Fibroblast of lung (primary cell): ENCODE measurements around the gene CDPF1. TPM values are rescaled to one million over a fixed set of nuclear protein-coding genes. Genes with fewer than 3 reads are reported as not detected.
A peak's percentile ranks its signal among the peaks of the same experiment; 100 is the strongest.

Experiments used
- DNase-seq, 2 donors: peaks; one replicate each; pipeline versions ENCODE4 v3.0.0 to v3.0.0-alpha.2; 2010; ENCODE audit warnings: low read depth in 2 of 2
- H2AFZ ChIP-seq: 2 replicates; pipeline ENCODE4 v1.5.1; 2012; ENCODE audit warnings: low read length, control low read depth, inconsistent platforms
- H3K27ac ChIP-seq: 2 replicates; pipeline ENCODE4 v1.5.1; 2011; ENCODE audit warnings: low read length, control low read depth; ENCODE audit not compliant: insufficient read depth
- H3K27me3 ChIP-seq: 2 replicates; pipeline ENCODE4 v1.5.1; 2011; ENCODE audit warnings: mild to moderate bottlenecking, low read length; ENCODE audit not compliant: control insufficient read depth, insufficient read depth
- H3K36me3 ChIP-seq: 2 replicates; pipeline ENCODE4 v1.5.1; 2011; ENCODE audit warnings: low read length; ENCODE audit not compliant: control insufficient read depth, insufficient read depth
- H3K4me1 ChIP-seq: 2 replicates; pipeline ENCODE4 v1.5.1; 2011; ENCODE audit warnings: low read length; ENCODE audit not compliant: control insufficient read depth, insufficient read depth; ENCODE audit errors: extremely low read depth
- H3K4me2 ChIP-seq: 2 replicates; pipeline ENCODE4 v1.5.1; 2011; ENCODE audit warnings: low read length, control low read depth; ENCODE audit not compliant: insufficient read depth; ENCODE audit errors: extremely low read depth
- H3K4me3 ChIP-seq, 4 experiments: fragments of 200-600 bp in 1 of 4; sonication (generic) in 1 of 4; replicated peaks in 1 of 4; 2 replicates each; pipeline ENCODE4 v1.5.1; 2011 to 2016; ENCODE audit warnings: low read length in 4 of 4, low read depth in 3 of 4, mild to moderate bottlenecking in 3 of 4, control low read depth in 2 of 4, inconsistent platforms in 1 of 4, mixed read lengths in 1 of 4; ENCODE audit not compliant: insufficient read depth in 1 of 4; ENCODE audit errors: control extremely low read depth in 1 of 4
- H3K79me2 ChIP-seq: 2 replicates; pipeline ENCODE4 v1.5.1; 2012; ENCODE audit warnings: mild to moderate bottlenecking, low read length, inconsistent platforms; ENCODE audit not compliant: control insufficient read depth, insufficient read depth
- H3K9ac ChIP-seq: 2 replicates; pipeline ENCODE4 v1.5.1; 2011; ENCODE audit warnings: mild to moderate bottlenecking, low read length, control low read depth; ENCODE audit not compliant: insufficient read depth
- H3K9me3 ChIP-seq: 2 replicates; pipeline ENCODE4 v1.5.1; 2012; ENCODE audit warnings: low read depth, low read length; ENCODE audit not compliant: control insufficient read depth, insufficient read depth
- H4K20me1 ChIP-seq: 2 replicates; pipeline ENCODE4 v1.5.1; 2011; ENCODE audit warnings: low read length; ENCODE audit not compliant: control insufficient read depth, insufficient read depth; ENCODE audit errors: extremely low read depth
- CTCF ChIP-seq, 2 donors: IDR thresholded peaks in 1 of 2; conservative IDR thresholded peaks in 1 of 2; 1 replicate in 1 of 2; 2 replicates in 1 of 2; pipeline ENCODE4 v1.5.1; 2011 to 2012; ENCODE audit warnings: low read length in 2 of 2, control low read depth in 1 of 2, inconsistent platforms in 1 of 2, low read depth in 1 of 2, mild to moderate bottlenecking in 1 of 2
- EZH2 ChIP-seq: IDR thresholded peaks from 2 replicates; pipeline ENCODE4 v1.5.1; 2012; ENCODE audit warnings: low read length, control low read depth, mild to moderate bottlenecking; ENCODE audit errors: missing control alignments
- polyA plus RNA-seq, 2 donors: library from polyadenylated mRNA; depleted of rRNA in 1 of 2; stranded (reverse) in 1 of 2; unstranded in 1 of 2; fragments of >200 nt; gene quantifications; 2 replicates each; pipeline ENCODE4 v1.2.1, GENCODE V29; 2011 to 2012; ENCODE audit warnings: missing spikeins in 1 of 2
- total RNA-seq: library from RNA; depleted of rRNA; stranded (reverse); fragments of >200 nt; gene quantifications from 2 replicates; pipeline ENCODE4 v1.2.1, GENCODE V29; 2014

Gene CDPF1
- total and polyA plus RNA-seq, 2 donors (not counting 1 experiment from before 2014, with no cell fraction given), result 7.7 to 8.3 TPM

GRCh38 chr22:46256358-46256958 is 6.4 kb upstream of the CDPF1 start:
- Histone ChIP-seq H4K20me1 (no peaks in the 10 kb centered on the region), H3K4me2 (no peak overlapping the region), H3K79me2 (no peaks in the 10 kb centered on the region), H2AFZ (no peak overlapping the region), H3K4me3 (no peak overlapping the region), H3K36me3 (no peaks in the 10 kb centered on the region), H3K9me3 (no peaks in the 10 kb centered on the region), H3K9ac (no peak overlapping the region), H3K27ac (no peak overlapping the region), H3K4me1 (no peaks in the 10 kb centered on the region), H3K27me3 (peaks cover 8% of the 10 kb centered on the region)
- TF ChIP-seq EZH2 (no peak), CTCF (conservative IDR thresholded peaks at IDR 0.05 in 1 of 2, IDR thresholded peaks at IDR 0.05 in 1 of 2; ENCODE audit: low read depth in 1 of 2, low read length in 2 of 2) (no peak)
- no peak for DNase-seq

DNA sequence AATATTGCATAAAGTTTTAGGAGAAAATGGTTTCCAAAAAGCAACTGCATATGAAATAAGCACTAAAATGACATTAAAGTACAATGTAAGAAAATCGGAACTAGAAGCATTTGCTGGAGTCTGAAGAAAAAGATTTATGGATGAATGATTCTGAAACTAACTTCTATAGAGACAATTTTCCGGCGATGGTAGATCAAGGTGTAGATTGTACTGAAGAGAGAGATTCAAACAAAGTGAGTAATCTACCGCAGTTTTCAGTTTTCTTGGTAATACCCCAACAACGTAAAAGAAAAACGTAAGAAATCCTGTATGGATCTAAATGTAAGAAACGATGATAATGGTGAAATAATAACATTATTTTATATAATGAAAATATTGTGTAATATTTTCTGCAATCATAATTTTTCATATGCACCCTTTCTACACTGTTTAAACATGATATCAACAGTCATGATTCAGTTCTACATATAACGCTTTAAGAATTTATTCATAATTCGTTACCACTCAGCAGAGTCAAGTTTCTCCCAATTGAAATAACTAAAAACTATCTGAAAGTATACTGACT is 1.8 kb upstream of the CDPF1 start:
- no peak overlapping the region for H3K4me2 ChIP-seq

GRCh38 chr22:46251266-46251665 is 1.2 kb upstream of the CDPF1 start:
- H3K9me3 ChIP-seq, result no peaks in the 10 kb centered on the region
- TF ChIP-seq EZH2 (no peak), CTCF (conservative IDR thresholded peaks at IDR 0.05 in 1 of 2, IDR thresholded peaks at IDR 0.05 in 1 of 2; ENCODE audit: low read depth in 1 of 2, low read length in 2 of 2) (no peak)
- peak overlapping the region; percentile 63 to 94 (median 86) for H3K4me3 ChIP-seq
- H3K4me1 ChIP-seq, result no peaks in the 10 kb centered on the region
- no peak overlapping the region for H3K9ac ChIP-seq
- no peaks in the 10 kb centered on the region for H3K27me3 ChIP-seq
- H2AFZ ChIP-seq, result no peak overlapping the region
- H3K27ac ChIP-seq, result no peak overlapping the region
- no peaks in the 10 kb centered on the region for H3K36me3 ChIP-seq
- H3K79me2 ChIP-seq, result no peaks in the 10 kb centered on the region
- no peak for DNase-seq
- no peaks in the 10 kb centered on the region for H4K20me1 ChIP-seq
- H3K4me2 ChIP-seq, result peak overlapping the region; percentile 44

More for the DNA sequence above, 1.8 kb upstream of the CDPF1 start:
- Histone ChIP-seq H3K9ac (no peak overlapping the region), H4K20me1 (no peaks in the 10 kb centered on the region), H3K27me3 (no peaks in the 10 kb centered on the region), H3K4me1 (no peaks in the 10 kb centered on the region), H3K36me3 (no peaks in the 10 kb centered on the region), H3K79me2 (no peaks in the 10 kb centered on the region), H3K27ac (no peak overlapping the region), H2AFZ (no peak overlapping the region), H3K9me3 (no peaks in the 10 kb centered on the region), H3K4me3 (no peak overlapping the region)
- TF ChIP-seq CTCF (conservative IDR thresholded peaks at IDR 0.05 in 1 of 2, IDR thresholded peaks at IDR 0.05 in 1 of 2; ENCODE audit: low read depth in 1 of 2, low read length in 2 of 2), result no peak
- no peak for DNase-seq
